GM10248 (cell line): Measurements from ENCODE around the gene EMILIN1.

Source experiments
- CTCF ChIA-PET: fragments of 300-600 bp; sonication (Branson Sonifier 250); formaldehyde crosslinking; extraction: SDS; loops from one replicate; lab custom pipeline; 2021; ENCODE audit warnings: antibody characterized with exemption; lab: Yijun Ruan, JAX
- POLR2A ChIA-PET: fragments of 350-650 bp; sonication (Branson Sonifier 250); formaldehyde crosslinking; extraction: SDS; loops from one replicate; lab custom pipeline; 2020; ENCODE audit warnings: antibody characterized with exemption; lab: Yijun Ruan, JAX
- DNase-seq: peaks from one replicate; pipeline ENCODE4 v3.0.0; 2012; ENCODE audit errors: extremely low spot score
- TF ChIP-seq, protein P1 (sequence below): IDR thresholded peaks from 2 replicates; pipeline ENCODE4 v1.5.1; 2012; ENCODE audit warnings: mild to moderate bottlenecking, low read depth; ENCODE audit errors: extremely low read depth, missing control alignments, control extremely low read depth

Gene EMILIN1

GRCh38 chr2:27038631-27039339 lies 39.6 kb upstream of the EMILIN1 start:
- TF ChIP-seq, protein P1, sequence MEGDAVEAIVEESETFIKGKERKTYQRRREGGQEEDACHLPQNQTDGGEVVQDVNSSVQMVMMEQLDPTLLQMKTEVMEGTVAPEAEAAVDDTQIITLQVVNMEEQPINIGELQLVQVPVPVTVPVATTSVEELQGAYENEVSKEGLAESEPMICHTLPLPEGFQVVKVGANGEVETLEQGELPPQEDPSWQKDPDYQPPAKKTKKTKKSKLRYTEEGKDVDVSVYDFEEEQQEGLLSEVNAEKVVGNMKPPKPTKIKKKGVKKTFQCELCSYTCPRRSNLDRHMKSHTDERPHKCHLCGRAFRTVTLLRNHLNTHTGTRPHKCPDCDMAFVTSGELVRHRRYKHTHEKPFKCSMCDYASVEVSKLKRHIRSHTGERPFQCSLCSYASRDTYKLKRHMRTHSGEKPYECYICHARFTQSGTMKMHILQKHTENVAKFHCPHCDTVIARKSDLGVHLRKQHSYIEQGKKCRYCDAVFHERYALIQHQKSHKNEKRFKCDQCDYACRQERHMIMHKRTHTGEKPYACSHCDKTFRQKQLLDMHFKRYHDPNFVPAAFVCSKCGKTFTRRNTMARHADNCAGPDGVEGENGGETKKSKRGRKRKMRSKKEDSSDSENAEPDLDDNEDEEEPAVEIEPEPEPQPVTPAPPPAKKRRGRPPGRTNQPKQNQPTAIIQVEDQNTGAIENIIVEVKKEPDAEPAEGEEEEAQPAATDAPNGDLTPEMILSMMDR: no peak
- DNase-seq: no peak
- ChIA-PET POLR2A (interaction anchor here (0.5 to 4.0 kb wide), 4 partner anchors 11 to 312 kb away, joined by 3 to 30 read pairs (median 8); partner anchors contain the start of gene AGBL5), CTCF (interaction anchor here (1.0 to 7.2 kb wide), 6 partner anchors 10 to 49 kb away, joined by 3 to 66 read pairs (median 4); partner anchors contain the start of gene AGBL5)

DNA sequence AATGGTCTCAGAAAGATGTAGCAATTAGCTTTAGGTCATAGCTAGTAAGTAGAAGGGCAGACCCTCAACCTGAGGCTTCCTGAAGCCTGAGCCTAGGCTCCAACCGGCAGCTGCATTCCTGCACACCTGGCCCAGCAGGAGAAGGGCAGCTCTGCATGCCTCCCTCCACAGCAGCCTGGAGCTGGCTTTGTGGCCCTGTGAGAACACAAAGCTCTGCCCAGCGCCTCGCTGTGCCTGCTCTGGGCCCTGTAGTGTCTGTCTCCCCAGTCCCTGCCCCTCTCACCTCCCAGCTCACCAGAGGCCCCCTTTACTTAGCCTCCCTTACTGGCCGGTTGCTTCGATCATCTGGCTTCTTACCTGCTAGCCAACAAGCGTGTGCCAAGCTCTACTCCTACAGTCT lies 39.0 kb upstream of the EMILIN1 start:
- TF ChIP-seq, protein P1: no peak

GRCh38 chr2:27039871-27040270 lies 38.5 kb upstream of the EMILIN1 start:
- no peak for DNase-seq
- CTCF ChIA-PET: interaction anchor here (1.1 to 7.2 kb wide), 3 partner anchors 9 to 47 kb away, joined by 3 to 66 read pairs (median 4); partner anchors contain the start of genes AGBL5 and KHK
- TF ChIP-seq, protein P1: no peak
- POLR2A ChIA-PET: interaction anchor here (0.6 to 4.0 kb wide), 2 partner anchors 10 to 35 kb away, joined by 3 to 30 read pairs; partner anchors contain the start of gene AGBL5

More for the DNA sequence above, 39.0 kb upstream of the EMILIN1 start:
- DNase-seq: no peak
- POLR2A ChIA-PET: interaction anchor here (4.0 kb wide), 1 partner anchor 11 kb away, joined by 30 read pairs; the partner anchor contains the start of gene AGBL5
- CTCF ChIA-PET: interaction anchor here (1.1 to 7.2 kb wide), 3 partner anchors 9 to 47 kb away, joined by 3 to 66 read pairs (median 4); partner anchors contain the start of genes AGBL5 and KHK

DNA sequence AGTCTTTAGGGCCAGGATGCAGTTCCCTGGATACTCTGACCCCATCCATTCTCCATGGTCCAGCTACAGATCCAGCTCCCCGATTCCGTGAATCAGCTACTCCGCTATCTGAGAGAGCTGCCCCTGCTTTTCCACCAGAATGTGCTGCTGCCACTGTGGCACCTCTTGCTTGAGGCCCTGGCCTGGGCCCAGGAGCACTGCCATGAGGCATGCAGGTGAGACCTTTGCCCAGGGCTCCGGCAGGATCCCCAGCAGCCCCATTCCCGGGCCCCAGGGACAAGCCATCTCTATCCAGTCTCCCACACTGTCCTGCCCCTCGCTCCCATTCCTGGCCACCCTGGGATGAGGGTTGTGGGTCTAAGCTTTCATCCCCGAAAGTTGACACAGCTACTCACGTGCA lies 38.1 kb upstream of the EMILIN1 start:
- TF ChIP-seq, protein P1: no peak
- CTCF ChIA-PET: interaction anchor here (1.1 to 1.6 kb wide), 5 partner anchors 42 to 80 kb away, joined by 3 to 5 read pairs (median 3); partner anchors contain the start of gene KHK
- no peak for DNase-seq
- POLR2A ChIA-PET: interaction anchor here (0.6 to 4.0 kb wide), 2 partner anchors 10 to 34 kb away, joined by 3 to 30 read pairs; partner anchors contain the start of gene AGBL5

- ChIA-PET POLR2A (interaction anchor here (1.0 to 4.0 kb wide), 2 partner anchors 8 kb away, joined by 3 to 30 read pairs; partner anchors contain the start of gene AGBL5), CTCF (interaction anchor here (0.6 to 1.6 kb wide), 6 partner anchors 9 to 129 kb away, joined by 3 to 5 read pairs (median 3); partner anchors contain the start of gene KHK)
- TF ChIP-seq, protein P1: no peak
- DNase-seq: peak; percentile 40
These were observed 36.7 kb upstream of the EMILIN1 start for GRCh38 chr2:27041752-27042151.

GRCh38 chr2:27042159-27042661 lies 36.2 kb upstream of the EMILIN1 start:
- TF ChIP-seq, protein P1: no peak
- ChIA-PET POLR2A (interaction anchor here (1.0 to 4.0 kb wide), 2 partner anchors 8 to 9 kb away, joined by 3 to 30 read pairs; partner anchors contain the start of gene AGBL5), CTCF (interaction anchor here (0.6 to 1.6 kb wide), 5 partner anchors 8 to 128 kb away, joined by 3 to 5 read pairs (median 3); partner anchors contain the start of gene KHK)
- peak; percentile 67 for DNase-seq
